ENCODE data around the gene PNPLA6. TPM values are rescaled to one million over a fixed set of nuclear protein-coding genes. Genes with fewer than 3 reads are reported as not detected.

Gene PNPLA6
- total RNA-seq: 74.9 and 77.3 TPM in 2 replicates

DNA sequence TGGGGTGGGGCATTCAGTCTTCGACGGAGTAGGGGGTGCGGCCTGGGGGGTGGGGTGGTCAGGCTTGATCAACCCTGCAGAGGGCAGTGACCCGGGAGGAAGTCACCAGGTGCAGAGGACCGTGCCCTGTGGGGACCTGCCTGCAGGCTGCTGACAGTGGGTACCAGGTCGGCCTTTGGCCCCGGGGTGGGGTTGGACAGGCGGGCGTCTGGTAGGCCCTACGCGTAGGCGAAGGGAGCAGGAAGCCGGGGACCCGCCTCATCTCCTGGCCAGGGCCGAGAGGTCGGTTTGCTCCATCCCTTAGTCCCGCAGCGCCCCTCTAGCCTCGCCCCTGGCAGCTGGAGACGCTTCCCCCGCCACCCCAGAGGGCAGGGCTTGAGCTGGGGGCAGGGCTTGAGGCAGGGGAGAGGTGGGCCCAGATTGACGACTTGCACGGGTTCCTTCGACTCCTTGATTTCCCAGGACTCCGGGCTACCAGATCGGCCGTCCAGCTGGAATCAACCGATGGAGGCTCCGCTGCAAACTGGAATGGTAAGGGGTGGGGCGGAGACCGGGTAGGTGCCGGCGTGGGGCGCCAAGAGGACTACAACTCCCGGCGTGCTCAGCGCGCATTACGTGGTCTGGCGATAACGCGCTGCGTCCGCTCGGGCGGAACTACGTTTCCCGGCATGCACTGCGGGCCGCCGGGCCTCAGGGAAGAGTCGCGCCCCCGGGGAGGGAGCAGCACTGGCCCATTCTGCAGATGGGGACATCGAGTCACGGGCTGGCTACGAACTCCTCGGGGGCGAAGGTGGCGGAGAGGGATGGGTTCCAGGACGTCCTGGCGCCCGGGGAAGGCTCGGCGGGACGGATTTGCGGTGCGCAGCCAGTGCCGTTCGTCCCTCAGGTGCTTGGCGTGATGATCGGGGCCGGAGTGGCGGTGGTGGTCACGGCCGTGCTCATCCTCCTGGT lies at the start of gene PNPLA6:
Gene PNPLA6 (plus strand): TSS at position 671 of the 951 bp plus-strand sequence. CDS start 72 bp downstream, at position 743.

DNA sequence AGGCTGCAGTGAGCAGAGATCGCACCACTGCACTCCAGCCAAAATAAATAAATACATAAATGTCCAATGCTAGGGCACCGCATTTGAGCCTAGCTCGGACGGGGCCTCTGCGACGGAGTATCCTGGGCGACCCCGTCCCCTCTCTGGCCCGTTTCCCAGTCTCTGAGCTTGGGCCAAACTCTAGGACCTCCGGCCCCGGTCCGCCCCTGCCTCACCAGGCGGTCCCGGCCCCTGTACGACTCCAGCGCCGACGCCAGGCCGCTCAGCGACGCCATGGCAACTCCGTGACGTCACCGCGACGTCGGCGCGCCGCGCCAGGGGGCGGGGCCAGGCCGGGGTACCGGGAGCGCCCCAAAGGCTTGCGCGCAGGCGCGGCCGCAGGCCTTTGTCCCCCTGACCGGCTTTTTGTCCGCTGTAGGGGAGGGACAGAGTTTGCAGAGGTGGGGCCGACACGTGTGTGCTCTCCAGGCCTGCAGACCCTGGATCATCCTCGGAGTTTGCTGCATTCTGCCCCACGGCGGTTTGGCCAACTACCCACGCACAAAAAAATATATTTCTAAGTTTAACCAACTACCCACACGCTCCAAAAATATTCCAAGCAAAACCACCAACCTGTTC lies 46.7 kb upstream of the PNPLA6 start, which contains the start of gene PEX11G:
Gene PEX11G (minus strand): TSS at position 300 of the 618 bp plus-strand sequence. CDS start 25 bp downstream, at position 275.

DNA sequence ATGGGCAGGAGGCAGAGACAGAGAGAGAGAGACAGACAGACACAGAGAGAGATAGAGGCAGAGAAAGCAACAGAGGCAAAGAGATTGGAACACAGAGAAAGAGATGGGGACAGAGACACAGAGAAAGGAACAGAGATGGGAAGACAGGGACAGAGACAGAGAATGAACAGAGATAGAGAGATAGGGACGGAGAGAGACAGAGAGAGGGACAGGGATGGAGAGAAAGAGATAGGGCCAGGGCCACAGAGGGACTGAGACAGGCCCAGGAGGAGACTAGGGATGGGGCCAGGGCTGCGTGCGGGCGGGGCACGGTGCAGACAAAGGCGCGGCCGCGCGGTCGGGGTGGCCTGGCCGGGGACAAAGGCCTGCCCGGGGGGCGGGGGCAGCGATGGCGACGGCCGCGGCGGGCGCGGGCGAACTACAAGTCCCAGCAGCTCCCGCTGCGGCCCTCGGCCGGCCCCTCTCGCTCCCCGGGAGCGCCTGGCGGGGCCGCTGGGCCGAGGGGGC lies 19.8 kb upstream of the PNPLA6 start, which contains the start of gene ZNF358:
Gene ZNF358 (plus strand): TSS at position 459 of the 507 bp plus-strand sequence. CDS start 3,140 bp downstream, outside the sequence.

DNA sequence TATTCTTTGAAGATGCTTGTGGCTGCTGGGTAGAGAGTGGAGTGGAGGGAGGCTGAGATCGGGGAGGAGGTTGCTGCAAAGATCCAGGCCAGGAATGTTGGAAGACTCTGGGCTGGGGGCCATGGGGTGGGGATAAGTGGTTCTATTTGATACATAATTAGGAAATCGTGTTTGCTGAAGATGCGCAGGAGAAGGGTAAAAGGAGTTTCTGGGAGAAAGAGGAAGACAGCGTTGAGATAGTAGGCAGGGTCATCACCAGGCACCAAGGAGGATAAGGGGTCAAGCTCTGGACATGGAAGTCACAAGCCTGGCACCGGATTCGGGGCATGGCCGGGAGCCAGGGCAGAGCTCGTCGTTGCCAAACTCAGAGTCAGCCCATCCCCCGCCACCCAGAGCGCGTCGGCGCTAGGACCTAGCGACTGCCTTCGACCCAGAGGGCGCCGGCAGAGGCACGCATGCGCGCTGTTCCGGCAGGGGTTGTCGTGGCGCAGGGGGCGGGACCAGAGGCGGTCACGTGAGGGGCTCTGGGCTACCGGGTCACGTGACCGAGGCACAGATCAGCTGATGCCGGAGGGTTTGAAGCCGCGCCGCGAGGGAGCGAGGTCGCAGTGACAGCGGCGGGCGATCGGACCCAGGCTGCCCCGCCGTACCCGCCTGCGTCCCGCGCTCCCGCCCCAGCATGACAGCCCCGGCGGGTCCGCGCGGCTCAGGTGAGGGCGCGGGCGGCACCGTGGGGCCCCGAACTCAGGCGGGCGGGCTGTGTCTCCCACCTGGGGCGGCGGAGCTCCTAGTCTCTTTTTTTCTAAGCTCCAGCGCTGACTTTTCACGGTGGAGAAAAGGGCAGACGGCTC lies 13.2 kb upstream of the PNPLA6 start, which contains the start of gene MCOLN1:
Gene MCOLN1 (plus strand): TSS at position 553 of the 851 bp plus-strand sequence. CDS start 127 bp downstream, at position 680.

DNA sequence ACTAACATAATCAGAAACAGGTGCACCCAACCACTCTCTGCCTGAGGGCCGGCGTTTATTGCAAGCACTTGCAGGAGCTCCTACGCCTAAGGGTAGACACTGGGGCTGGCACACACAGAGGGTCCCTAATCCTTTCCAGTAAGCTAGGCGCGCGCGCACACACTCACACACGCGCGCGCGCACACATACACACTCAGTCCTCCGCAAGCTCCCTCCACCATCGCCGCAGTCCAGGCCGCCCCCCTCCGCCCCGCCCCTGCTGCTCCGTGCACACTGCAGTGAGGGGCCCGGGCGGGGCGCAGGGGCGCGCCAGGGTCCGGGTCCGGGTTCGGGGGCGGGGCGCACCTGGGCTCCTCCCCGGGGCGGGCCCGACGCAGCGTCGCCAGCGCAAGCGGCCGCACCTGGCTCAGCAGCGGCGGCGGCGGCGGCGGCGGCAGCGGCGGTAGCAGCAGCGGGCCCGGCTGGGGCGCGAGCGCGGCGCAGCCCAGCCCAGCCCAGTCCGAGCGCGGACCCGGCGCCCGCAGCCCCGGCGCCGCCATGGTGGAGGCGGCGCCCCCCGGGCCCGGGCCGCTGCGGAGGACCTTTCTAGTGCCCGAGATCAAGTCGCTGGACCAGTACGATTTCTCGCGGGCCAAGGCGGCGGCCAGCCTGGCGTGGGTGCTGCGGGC lies 60.1 kb downstream of the PNPLA6 start, which contains the start of gene CAMSAP3:
Gene CAMSAP3 (plus strand): TSS at position 398 of the 668 bp plus-strand sequence. CDS start 140 bp downstream, at position 538.

Other genes starting within 250 kb of the PNPLA6 start
- gene INSR, start 241.3 kb upstream of the PNPLA6 start, total RNA-seq: 5.6 and 6.1 TPM in 2 replicates
- 55.6 and 61.3 TPM in 2 replicates for gene ARHGEF18, start 186.8 kb upstream of the PNPLA6 start, total RNA-seq
- 3.9 and 4.5 TPM in 2 replicates for gene PEX11G, start 46.7 kb upstream of the PNPLA6 start, total RNA-seq
- 26.9 and 30.2 TPM in 2 replicates for gene ZNF358, start 19.6 kb upstream of the PNPLA6 start, total RNA-seq
- 2.7 and 3.2 TPM in 2 replicates for gene MCOLN1, start 13.1 kb upstream of the PNPLA6 start, total RNA-seq
- gene CAMSAP3, start 60.1 kb downstream of the PNPLA6 start, total RNA-seq: 11.0 and 12.6 TPM in 2 replicates
- 34.7 and 37.8 TPM in 2 replicates for gene XAB2, start 93.8 kb downstream of the PNPLA6 start, total RNA-seq
- gene PET100, start 94.1 kb downstream of the PNPLA6 start, total RNA-seq: 25.8 and 36.3 TPM in 2 replicates
- not detected in 2 replicates for gene PCP2, start 98.0 kb downstream of the PNPLA6 start, total RNA-seq
- 38.1 and 50.0 TPM in 2 replicates for gene STXBP2, start 101.4 kb downstream of the PNPLA6 start, total RNA-seq
- not detected in 2 replicates for gene RETN, start 133.3 kb downstream of the PNPLA6 start, total RNA-seq
- gene MCEMP1, start 141.4 kb downstream of the PNPLA6 start, total RNA-seq: not detected in 2 replicates
- 115 and 131 TPM in 2 replicates for gene TRAPPC5, start 145.1 kb downstream of the PNPLA6 start, total RNA-seq
- gene FCER2, start 166.4 kb downstream of the PNPLA6 start, total RNA-seq: not detected in 2 replicates
- not detected in 2 replicates for gene CLEC4G, start 196.4 kb downstream of the PNPLA6 start, total RNA-seq
- not detected in 2 replicates for gene CD209, start 211.8 kb downstream of the PNPLA6 start, total RNA-seq
- gene CLEC4M, start 227.5 kb downstream of the PNPLA6 start, total RNA-seq: not detected in 2 replicates

Data from airway epithelial cell (primary cell).